Ishikawa (cell line): ENCODE data around the gene BBLN.

Source experiments
- CEBPB ChIP-seq: IDR thresholded peaks from 2 replicates; pipeline ENCODE4 v1.6.1; 2012
- CREB1 ChIP-seq: IDR thresholded peaks from 2 replicates; pipeline ENCODE4 v1.6.1; 2012; ENCODE audit warnings: low read depth
- EGR1 ChIP-seq: IDR thresholded peaks from 2 replicates; pipeline ENCODE4 v1.6.1; 2012
- EP300 ChIP-seq: IDR thresholded peaks from 2 replicates; pipeline ENCODE4 v1.6.1; 2012; ENCODE audit warnings: borderline replicate concordance
- FOXM1 ChIP-seq: IDR thresholded peaks from 2 replicates; pipeline ENCODE4 v1.6.1; 2012; ENCODE audit warnings: low read depth, borderline replicate concordance
- MAX ChIP-seq: IDR thresholded peaks from 2 replicates; pipeline ENCODE4 v1.6.1; 2012
- NFIC ChIP-seq: IDR thresholded peaks from 2 replicates; pipeline ENCODE4 v1.6.1; 2012
- RAD21 ChIP-seq: IDR thresholded peaks from 2 replicates; pipeline ENCODE4 v1.6.1; 2012; ENCODE audit warnings: low read depth
- REST ChIP-seq: IDR thresholded peaks from 2 replicates; pipeline ENCODE4 v1.6.1; 2012; ENCODE audit warnings: low read depth, mild to moderate bottlenecking
- TAF1 ChIP-seq: IDR thresholded peaks from 2 replicates; pipeline ENCODE4 v1.6.1; 2012; ENCODE audit warnings: low read depth, mild to moderate bottlenecking
- TCF12 ChIP-seq: IDR thresholded peaks from 2 replicates; pipeline ENCODE4 v1.6.1; 2012; ENCODE audit warnings: low read depth
- TEAD4 ChIP-seq: IDR thresholded peaks from 2 replicates; pipeline ENCODE4 v1.6.1; 2012
- USF1 ChIP-seq: IDR thresholded peaks from 2 replicates; pipeline ENCODE4 v1.6.1; 2012
- YY1 ChIP-seq: IDR thresholded peaks from 2 replicates; pipeline ENCODE4 v1.6.1; 2012; ENCODE audit warnings: low read depth
- ZBTB7A ChIP-seq: IDR thresholded peaks from 2 replicates; pipeline ENCODE4 v1.6.1; 2012; ENCODE audit warnings: low read depth

BBLN gene

GRCh38 chr9:128145951-128146351 lies 14.1 kb upstream of the BBLN start:
- TF ChIP-seq MAX: no peak
- peak; percentile 66 for TF ChIP-seq NFIC
- TF ChIP-seq REST: no peak
- TF ChIP-seq CEBPB: no peak
- TF ChIP-seq FOXM1: peak; percentile 26; the same call in 1 of the 2 replicates
- TF ChIP-seq USF1: no peak
- 0 out of 2 replicates have a peak, but pooled peaks have one; percentile 18 for TF ChIP-seq TAF1
- no peak; the same call in none of the 2 replicates for TF ChIP-seq ZBTB7A
- no peak for TF ChIP-seq CREB1
- no peak for TF ChIP-seq TEAD4
- TF ChIP-seq YY1: no peak
- no peak for TF ChIP-seq EGR1
- TF ChIP-seq EP300: peak; percentile 4; the same call in 1 of the 2 replicates
- no peak for TF ChIP-seq RAD21
- peak; percentile 72 for TF ChIP-seq TCF12

GRCh38 chr9:128146591-128147120 lies 13.4 kb upstream of the BBLN start:
- TF ChIP-seq USF1 (no peak), MAX (0 out of 2 replicates have a peak, but pooled peaks have one; percentile 6), CEBPB (no peak), NFIC (no peak)

- 0 out of 2 replicates have a peak, but pooled peaks have one; percentile 27 for TF ChIP-seq EGR1
- TF ChIP-seq TAF1: no peak
Observed at GRCh38 chr9:128148509-128149000, 11.5 kb upstream of the BBLN start.

- TF ChIP-seq ZBTB7A (peak; percentile 89), MAX (no peak; the same call in none of the 2 replicates), REST (no peak), FOXM1 (no peak; the same call in 1 of the 2 replicates), RAD21 (no peak), YY1 (peak; percentile 43; the same call in 1 of the 2 replicates), USF1 (no peak), CEBPB (peak; percentile 98), NFIC (peak; percentile 96), TAF1 (no peak), EP300 (peak; percentile 81), TEAD4 (peak; percentile 91), CREB1 (no peak), TCF12 (peak; percentile 92), EGR1 (no peak)
Observed at GRCh38 chr9:128149001-128149701, 10.9 kb upstream of the BBLN start, which contains the start of gene LCN2. Gene LCN2 (plus strand): TSS chr9:128149453. CDS start chr9:128149526, 73 bp downstream.

- no peak for TF ChIP-seq CREB1
- TF ChIP-seq ZBTB7A: no peak
- TF ChIP-seq TEAD4: no peak
- no peak for TF ChIP-seq EGR1
- no peak for TF ChIP-seq TAF1
- TF ChIP-seq TCF12: no peak
- no peak for TF ChIP-seq EP300
- TF ChIP-seq YY1: no peak
- TF ChIP-seq REST: no peak
- TF ChIP-seq FOXM1: no peak
Observed at GRCh38 chr9:128149951-128150593, 10.0 kb upstream of the BBLN start.
